Inflammatory macrophage (primary cell): ENCODE data around the gene SLFN12.
"Not testable (repeated sequence)": the region's sequence is repeated elsewhere in the genome, so short reads cannot be mapped to it uniquely, and the experiment has no call there.

Source experiments
- DNase-seq, 2 donors: peaks; one replicate each; pipeline ENCODE4 v3.0.0-alpha.2; 2020 to 2022

Gene SLFN12

DNA sequence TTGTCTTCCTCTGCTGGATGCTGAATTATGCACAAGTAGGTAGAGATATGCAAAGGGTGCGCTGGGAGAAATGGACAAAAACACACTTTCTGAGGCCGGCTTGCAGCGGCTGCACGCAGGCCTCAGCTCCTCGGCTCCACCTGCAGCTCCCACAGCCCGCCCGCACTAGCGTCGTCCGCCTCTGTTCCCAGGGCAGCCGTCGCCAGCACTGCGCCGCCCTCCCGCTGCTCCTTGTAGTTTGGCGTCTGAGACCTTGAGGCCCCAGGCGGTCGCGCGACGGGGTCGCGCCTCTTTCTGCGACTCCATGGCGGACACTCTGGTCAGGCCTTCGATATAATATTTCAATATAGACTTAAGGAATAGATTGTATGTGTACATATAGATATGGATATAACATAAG, 24.8 kb downstream of the SLFN12 start:
- DNase-seq, result no peak

DNA sequence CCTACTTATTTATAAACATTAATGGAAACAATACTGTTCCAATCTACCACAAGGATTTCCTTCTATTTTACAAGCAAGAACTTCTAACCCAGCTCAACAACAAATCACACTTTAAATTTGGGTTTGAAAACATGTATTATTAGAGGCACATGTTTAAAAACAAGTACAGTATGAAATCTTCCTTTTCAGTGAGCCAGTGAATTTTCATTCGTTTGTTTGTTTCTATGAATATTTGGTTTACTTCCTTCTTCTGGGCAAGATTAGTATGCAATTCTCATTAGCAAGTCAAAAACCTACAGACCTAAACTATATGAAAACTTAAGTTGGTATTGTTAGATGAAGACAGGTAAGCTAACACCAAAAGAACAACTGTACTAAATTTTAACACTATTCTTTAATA, 25.7 kb downstream of the SLFN12 start:
- DNase-seq, result no peak

DNA sequence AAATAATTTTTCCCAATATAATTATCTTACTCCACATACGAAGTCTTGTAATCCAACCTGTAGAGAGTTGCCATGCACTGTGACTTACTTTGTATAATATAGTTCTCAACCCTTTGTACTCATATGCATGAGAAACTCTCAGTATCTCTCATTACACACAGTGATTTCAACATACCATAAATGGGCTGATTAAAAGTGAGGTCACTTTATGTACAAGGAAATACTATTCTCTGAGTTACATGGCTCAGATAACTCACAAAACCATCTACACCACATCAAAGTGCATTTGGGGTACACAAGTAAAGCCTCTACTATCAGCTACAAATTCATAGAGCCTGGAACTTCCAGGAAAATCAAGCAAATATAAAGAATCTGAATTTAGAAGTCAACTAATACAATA, 27.9 kb downstream of the SLFN12 start:
- no peak for DNase-seq

DNA sequence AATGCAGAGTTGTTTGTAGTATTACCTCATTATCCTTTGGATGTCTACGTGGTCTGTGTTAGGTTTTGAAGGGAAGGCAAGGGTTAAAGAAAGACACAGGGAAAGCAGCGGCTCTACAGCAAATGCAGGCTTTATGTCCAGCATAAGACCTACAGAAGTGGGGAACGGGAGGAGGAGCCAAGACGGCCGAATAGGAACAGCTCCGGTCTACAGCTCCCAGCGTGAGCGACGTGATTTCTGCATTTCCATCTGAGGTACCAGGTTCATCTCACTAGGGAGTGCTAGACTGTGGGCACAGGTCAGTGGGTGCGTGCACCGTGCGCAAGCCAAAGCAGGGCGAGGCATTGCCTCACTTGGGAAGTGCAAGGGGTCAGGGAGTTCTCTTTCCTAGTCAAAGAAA, 38.5 kb downstream of the SLFN12 start:
- DNase-seq, result not testable (repeated sequence)

DNA sequence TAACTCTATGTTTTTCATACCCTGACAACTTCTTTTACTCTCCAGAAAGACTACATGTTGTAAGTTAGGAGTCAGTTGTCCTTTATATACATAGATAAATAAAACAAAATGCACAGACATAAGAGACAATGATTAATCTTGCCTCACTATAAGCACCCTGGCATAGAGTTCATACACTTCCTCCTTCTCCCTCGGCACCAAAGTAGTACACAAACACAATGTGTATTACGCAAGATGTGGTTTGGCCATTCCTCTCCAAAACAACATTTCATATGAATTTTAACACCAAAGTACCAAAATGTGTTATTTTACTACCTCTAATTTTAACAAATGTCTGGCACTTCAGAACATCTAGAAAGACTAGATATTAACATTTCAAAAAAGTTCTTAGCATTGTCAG, 41.6 kb downstream of the SLFN12 start:
- peak; percentile 73 to 86 for DNase-seq

DNA sequence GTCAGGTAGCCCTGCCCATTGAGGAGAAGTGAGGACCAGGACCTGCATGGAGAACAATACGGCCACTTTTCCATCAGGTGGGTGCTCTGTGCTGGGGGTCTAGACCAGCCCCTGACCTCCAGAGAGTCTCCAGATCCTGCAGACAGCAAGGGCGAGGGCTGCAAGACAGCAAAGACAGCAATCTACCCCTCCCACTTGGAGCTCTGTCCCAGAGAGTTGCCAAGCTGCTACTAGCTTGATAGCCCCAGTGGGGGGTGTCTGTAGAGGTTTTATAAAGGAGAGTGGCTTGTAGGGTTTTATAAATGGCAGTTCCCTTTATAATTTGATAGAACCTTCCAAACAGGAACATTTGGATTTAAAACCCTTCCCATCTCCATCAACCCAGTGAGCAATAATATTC, 42.1 kb downstream of the SLFN12 start:
- no peak for DNase-seq

DNA sequence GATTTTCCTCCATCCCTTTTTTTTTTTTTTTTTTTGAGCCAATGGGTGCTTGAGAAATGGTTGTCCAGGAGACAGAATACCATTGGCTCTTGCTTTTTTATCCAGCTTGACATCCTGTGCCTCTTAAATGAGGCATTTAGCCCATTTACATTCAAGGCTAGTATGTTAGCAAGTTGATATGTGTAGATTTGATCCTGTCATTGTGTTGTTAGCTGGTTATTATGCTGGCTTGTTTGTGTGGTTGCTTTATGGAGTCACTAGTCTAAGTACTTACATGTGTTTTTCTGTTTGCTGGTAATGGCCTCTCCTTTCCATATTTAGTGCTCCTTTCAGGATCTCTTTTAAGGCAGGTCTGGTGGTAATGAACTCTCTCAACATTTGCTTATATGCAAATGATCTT, 44.8 kb downstream of the SLFN12 start:
- no peak for DNase-seq

DNA sequence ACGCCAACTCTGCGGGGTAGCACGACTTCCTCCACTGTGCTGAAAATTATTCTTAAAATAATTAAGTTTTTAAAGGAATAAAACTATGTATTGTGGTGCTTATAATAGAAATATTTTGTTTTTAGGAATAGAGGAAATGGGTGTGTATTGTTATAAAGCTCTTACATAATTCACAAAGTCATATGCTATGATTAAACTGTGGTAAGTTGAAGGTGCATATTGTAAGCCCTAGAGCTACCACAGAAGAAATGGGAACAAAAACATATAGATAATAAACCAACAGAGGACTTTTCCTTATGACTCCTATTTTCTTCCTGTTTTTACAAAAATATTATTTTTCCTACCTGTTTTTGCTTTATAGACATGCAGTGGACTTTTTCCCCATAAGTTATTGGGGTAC, 54.6 kb downstream of the SLFN12 start:
- peak; percentile 19 to 73 for DNase-seq

DNA sequence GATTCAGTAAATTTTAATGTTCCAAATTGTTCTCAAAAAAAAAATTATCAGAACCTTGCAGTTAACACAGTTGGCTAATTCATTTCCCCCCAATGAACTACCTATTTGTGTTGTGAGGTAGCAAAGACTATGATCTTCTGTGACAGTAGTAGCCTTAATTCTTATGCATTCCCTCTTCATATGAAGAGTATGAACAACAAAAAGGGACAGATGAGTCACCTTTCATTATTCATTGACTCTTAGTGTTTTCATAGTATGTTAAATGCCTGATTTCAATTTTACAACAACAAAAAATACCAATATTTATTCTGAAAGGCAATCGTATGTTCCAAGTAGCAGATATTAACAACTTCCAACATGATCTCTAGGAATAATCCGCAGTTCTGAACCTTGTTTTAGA, 55.2 kb downstream of the SLFN12 start:
- no peak for DNase-seq

DNA sequence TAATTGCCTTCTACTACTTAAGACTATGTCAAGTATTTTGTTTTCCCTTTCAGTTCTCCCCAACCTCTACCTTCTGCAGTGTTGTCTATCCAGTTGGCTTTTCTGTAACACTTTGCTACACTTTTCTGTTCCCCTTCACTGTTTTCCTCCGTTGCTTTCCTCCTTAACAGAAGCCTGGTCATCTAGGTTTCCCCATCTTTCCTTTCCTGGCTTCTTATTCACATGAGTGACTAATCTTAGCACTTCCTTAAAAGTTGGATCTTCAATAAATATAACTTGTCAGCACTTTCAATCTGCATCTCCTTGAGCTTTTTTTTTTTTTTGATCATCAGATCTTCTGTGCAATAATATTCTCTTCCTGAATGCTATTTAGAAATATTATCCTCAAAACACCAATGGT, 56.1 kb downstream of the SLFN12 start:
- DNase-seq, result peak; percentile 78 to 92

DNA sequence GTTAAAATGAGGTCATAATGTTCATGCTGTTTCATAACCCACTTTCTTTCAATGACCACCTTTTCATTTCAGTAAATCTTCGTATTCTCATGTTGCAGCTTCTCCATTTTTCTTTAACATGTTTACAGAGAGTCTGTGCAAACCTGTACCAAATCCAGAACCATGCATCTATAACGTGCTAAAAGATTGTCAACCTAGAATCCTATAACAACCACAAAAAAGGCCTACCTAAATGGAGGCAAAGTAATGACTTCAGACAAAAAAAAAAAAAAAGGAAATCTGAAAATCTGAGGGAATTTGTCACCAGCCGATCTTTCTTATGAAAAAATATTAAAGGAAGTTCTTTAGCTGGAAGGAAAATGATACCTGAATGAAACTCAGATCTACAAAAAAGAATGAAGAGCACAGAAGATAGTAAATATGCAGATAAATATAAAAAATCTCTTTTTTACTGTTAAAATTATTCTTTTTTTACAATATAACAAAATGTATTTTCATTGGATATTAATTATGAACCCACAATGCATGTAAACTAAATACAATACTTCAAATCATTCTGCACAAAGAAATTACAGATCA, 57.4 kb downstream of the SLFN12 start:
- peak in 1 of 2 donors; percentile 33 for DNase-seq

DNA sequence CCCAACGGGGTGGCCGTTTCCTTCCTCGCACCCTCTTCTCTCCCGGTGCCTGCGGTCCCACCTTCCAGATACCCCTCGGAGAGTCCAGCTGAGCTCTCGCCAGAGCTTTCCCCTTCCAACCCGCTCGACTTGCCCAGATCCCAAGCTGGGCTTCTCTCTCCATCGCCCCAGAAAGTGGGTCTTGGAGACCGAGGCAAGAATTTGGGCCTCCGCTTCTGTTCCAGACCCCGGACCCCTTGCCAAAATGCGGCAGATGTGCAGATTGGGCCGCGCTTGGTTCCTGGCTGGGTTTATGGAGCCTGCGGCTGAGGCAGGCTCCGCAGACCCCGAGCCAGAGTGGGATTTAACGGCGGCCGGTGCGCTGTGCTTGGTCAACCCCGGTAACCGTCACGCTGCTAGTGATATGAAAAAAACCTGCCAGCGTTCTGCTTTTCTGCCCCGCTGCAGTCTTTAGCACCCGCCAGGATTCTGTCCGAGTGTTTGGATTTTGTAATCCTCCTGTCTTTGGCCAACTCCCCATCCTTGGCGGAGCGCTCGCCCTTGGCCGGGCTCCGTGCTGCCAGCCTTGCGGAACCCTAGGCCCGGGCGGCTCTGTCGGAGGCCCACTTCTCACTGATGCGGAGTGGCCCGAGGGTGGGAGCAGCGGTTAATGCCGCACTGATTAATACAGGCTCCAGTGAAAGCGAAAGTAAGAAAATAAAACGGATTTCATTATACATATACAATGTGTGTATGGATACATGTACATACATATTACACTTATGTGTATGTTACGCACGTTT, 58.1 kb downstream of the SLFN12 start:
- peak; percentile 55 to 71 for DNase-seq

DNA sequence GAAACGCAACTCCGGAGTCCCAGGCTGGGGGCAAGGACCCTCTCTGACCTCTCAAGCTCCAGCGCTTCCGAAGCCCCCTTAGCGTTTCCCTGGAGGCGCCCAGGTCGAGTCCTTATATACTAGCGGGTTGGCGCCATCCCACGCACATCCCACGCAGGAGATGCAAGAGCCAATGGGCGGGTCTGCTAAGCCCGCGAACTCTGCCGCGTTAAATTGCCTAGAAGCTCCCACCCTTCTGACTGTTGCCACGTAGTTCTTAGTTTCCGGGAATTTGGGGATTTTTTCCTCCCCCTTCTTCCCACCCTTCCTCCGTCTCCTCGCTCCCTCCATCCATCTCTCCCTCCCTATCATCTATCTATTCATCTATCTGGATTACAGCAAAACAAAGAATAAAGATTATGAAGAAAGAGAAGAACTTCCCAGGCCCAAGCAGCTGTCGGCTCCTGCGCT, 58.7 kb downstream of the SLFN12 start, which contains the start of gene SLFN11:
Gene SLFN11, minus strand, starts transcription at position 88 of the 450 bp plus-strand sequence. CDS start 9,814 bp downstream, outside the sequence.
- DNase-seq, result peak; percentile 92 to 93

DNA sequence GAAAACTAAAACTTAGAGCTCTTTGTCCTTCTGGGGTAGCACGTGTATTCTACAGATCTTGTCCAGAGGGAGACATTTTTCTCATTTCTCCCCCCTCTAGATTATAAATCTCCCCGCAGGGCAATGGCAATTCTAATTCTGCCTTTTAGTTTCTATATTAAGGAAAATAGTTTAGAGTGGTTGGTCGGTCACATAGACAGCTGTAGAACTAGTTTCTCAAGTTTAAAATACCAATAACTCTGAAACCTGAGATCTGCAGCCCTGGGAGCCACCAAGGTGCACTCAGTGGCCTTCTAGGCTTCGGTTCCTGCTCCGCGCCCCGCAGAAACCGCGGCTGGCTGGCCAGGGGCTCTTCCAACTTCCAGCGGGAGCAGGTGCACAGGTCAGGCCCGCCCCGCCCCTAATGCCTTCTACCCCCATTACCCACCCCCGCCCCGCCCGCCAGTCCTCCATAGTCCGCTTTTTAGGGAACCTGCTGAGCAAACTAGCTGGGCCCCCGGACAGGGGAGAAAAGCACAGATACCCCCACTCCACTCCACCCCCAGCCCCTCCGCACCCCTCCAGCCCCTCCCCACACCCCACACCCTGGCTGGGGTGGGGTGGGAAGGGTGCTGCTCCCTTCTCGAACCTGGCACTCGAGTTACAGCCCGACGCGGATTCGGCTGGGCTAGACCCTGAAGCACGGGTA, 59.3 kb downstream of the SLFN12 start:
- DNase-seq, result peak; percentile 15 to 33

DNA sequence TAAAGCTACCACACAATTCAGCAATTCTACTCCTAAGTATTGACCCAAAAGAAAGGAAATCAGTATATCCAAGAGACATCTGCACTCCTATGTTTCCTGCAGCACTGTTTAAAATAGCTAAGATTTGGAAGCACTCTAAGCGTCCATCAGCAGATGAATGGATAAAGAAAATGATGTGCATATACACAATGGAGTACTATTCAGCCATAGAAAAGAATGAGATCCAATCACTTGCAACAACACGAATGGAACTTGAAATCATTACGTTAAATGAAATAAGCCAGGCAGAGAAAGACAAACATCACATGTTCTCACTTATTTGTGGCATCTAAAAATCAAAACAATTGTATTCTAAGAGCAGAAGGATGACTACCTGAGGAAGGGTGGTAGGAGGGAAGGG, 60.4 kb downstream of the SLFN12 start:
- DNase-seq, result no peak

DNA sequence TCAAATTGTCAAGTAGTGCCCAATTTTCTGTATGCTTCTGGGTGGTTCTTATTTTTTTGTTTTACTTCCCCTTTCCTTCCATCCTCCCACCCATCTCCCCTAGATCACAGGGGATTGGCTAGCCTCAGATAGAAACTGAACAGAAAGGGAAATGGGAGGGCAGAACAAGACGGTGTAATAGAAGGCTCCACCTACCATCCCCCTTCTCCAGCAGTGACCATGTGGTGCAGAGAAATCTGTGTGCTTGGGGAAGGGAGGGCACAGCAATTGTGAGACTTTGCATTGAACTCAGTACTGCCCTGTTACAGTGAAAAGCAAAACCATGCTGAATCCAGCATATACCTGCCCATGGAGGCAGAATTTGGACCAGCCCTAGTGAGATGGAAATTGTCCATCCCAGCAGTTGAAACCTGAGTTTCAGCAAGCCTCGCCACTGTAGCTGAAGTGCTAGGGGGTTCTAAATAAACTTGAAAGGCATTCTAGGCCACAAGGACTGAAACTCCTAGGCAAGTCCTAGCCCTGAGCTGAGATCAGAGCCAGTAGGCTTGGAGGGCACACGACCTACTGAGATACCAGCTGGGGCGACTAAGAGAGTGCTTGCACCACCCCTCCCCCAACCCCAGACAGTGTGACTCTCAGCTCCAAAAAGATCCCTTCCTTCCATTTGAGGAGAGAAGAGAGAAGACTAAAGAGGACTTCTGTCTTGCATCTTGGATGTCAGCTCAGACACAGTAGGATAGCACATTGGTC, 64.0 kb downstream of the SLFN12 start:
- peak; percentile 49 to 81 for DNase-seq

DNA sequence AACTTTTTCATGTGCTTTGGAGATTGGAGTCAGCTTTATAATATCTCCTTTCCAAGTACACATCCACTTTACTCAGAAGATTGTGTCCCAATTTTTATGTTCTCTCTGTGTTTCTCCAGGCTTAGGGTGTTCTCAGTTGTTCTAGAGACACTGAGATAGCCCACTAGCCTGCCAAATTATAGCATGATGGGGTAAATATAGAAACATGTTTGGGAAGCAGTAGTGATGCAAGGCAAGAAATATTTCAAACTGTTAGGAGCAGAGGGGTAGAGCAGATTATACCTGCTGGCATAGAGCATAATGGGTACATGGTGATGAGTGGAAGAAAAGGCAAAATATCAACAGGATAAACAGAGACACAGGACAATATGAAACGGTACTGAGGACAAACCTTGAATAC, 71.3 kb downstream of the SLFN12 start:
- no peak for DNase-seq
